GM10847 (cell line): Measurements from ENCODE around the gene TMEM204.

Experiments used
- POLR2A ChIP-seq: IDR thresholded peaks from 2 replicates; pipeline ENCODE4 v1.6.1; 2011; ENCODE audit not compliant: insufficient read length; ENCODE audit errors: extremely low read depth

The TMEM204 gene

GRCh38 chr16:1536601-1537000, 3.1 kb downstream of the TMEM204 start:
- no peak for TF ChIP-seq POLR2A

- no peak for TF ChIP-seq POLR2A
These were observed 3.7 kb downstream of the TMEM204 start for GRCh38 chr16:1537138-1537577.

- TF ChIP-seq POLR2A, result no peak
These were observed 4.4 kb downstream of the TMEM204 start for GRCh38 chr16:1537763-1538289.

- TF ChIP-seq POLR2A, result no peak
These were observed 5.5 kb downstream of the TMEM204 start for GRCh38 chr16:1538804-1539520.

GRCh38 chr16:1539720-1540555, 6.5 kb downstream of the TMEM204 start:
- no peak for TF ChIP-seq POLR2A

GRCh38 chr16:1540556-1540855, 7.0 kb downstream of the TMEM204 start:
- TF ChIP-seq POLR2A, result no peak

- TF ChIP-seq POLR2A, result no peak
These were observed 8.1 kb downstream of the TMEM204 start for GRCh38 chr16:1541293-1542165.

GRCh38 chr16:1542166-1542500, 8.7 kb downstream of the TMEM204 start:
- no peak for TF ChIP-seq POLR2A

GRCh38 chr16:1542533-1542932, 9.1 kb downstream of the TMEM204 start:
- no peak for TF ChIP-seq POLR2A

GRCh38 chr16:1543085-1543896, 9.8 kb downstream of the TMEM204 start:
- no peak for TF ChIP-seq POLR2A

GRCh38 chr16:1545044-1546040, 11.9 kb downstream of the TMEM204 start:
- no peak for TF ChIP-seq POLR2A

- TF ChIP-seq POLR2A, result no peak
These were observed 13.0 kb downstream of the TMEM204 start for GRCh38 chr16:1546430-1546829.

- no peak for TF ChIP-seq POLR2A
These were observed 14.8 kb downstream of the TMEM204 start for GRCh38 chr16:1548233-1548632.
